AG10803 (cell line): ENCODE data around the gene RNF208.

Source experiments
- DNase-seq: peaks from one replicate; pipeline ENCODE4 v3.0.0; 2010; ENCODE audit warnings: low read depth
- H3K4me3 ChIP-seq: 2 replicates; pipeline ENCODE4 v1.5.1; 2011; ENCODE audit warnings: mild to moderate bottlenecking, low read length, control low read depth
- TF ChIP-seq, protein P1 (sequence below): conservative IDR thresholded peaks from 2 replicates; pipeline ENCODE4 v1.5.1; 2011; ENCODE audit warnings: mild to moderate bottlenecking, low read length, control low read depth, inconsistent platforms

Gene RNF208

GRCh38 chr9:137188086-137188489, 34.0 kb downstream of the RNF208 start:
- no peak for DNase-seq
- H3K4me3 ChIP-seq, result peak overlapping the region; percentile 96
- TF ChIP-seq, protein P1, sequence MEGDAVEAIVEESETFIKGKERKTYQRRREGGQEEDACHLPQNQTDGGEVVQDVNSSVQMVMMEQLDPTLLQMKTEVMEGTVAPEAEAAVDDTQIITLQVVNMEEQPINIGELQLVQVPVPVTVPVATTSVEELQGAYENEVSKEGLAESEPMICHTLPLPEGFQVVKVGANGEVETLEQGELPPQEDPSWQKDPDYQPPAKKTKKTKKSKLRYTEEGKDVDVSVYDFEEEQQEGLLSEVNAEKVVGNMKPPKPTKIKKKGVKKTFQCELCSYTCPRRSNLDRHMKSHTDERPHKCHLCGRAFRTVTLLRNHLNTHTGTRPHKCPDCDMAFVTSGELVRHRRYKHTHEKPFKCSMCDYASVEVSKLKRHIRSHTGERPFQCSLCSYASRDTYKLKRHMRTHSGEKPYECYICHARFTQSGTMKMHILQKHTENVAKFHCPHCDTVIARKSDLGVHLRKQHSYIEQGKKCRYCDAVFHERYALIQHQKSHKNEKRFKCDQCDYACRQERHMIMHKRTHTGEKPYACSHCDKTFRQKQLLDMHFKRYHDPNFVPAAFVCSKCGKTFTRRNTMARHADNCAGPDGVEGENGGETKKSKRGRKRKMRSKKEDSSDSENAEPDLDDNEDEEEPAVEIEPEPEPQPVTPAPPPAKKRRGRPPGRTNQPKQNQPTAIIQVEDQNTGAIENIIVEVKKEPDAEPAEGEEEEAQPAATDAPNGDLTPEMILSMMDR, result no peak

DNA sequence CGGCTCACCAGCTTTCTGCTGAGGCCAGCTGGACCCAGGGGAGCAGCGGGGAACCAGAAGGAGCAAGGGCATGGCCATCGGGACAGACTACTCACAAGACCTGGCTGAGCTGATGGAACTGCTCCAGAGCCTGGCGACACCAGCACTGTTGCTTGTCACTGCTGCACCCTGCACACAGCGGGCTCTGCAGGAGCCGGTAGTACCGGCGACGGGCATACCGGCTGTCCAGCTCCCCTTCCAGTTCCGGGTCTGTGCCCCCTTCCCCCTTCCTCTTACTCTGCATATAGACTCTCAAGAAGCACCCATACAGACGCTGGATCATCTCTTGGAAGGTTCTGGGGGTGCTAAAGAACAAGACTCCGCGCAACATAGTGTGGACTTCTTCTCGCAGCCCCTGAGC, 34.7 kb downstream of the RNF208 start:
- DNase-seq, result no peak
- TF ChIP-seq, protein P1, result no peak

DNA sequence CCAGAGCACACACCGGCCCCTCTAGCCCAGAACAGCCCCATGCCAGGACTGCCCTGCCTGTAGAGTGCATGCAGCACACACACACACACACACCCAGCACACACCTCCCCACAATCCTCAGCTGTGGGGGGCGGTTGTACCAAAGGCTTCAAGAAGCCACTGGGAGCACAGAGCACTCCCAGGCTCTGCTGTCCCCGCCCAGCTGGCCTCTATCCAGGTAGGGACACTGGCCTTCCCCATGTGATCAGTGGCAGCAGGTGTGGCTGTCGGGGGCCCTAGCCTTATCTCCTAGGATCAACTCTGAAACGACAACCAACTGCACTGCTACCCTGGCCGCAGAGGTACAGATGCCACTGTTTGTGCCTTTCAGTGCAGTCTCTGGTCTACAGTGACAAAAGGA, 35.7 kb downstream of the RNF208 start:
- H3K4me3 ChIP-seq, result no peak overlapping the region
- TF ChIP-seq, protein P1, result no peak
- no peak for DNase-seq

More for the DNA sequence above, 34.7 kb downstream of the RNF208 start:
- H3K4me3 ChIP-seq, result peak overlapping the region; percentile 96

GRCh38 chr9:137185921-137186320, 36.1 kb downstream of the RNF208 start:
- TF ChIP-seq, protein P1, result no peak
- H3K4me3 ChIP-seq, result no peak overlapping the region
- DNase-seq, result no peak

GRCh38 chr9:137184881-137185660, 37.0 kb downstream of the RNF208 start:
- no peak for DNase-seq
- TF ChIP-seq, protein P1, result no peak
- H3K4me3 ChIP-seq, result no peak overlapping the region

- TF ChIP-seq, protein P1, result no peak
- no peak overlapping the region for H3K4me3 ChIP-seq
- DNase-seq, result no peak
Measured at GRCh38 chr9:137183980-137184595, 38.0 kb downstream of the RNF208 start.

GRCh38 chr9:137182836-137183235, 39.2 kb downstream of the RNF208 start:
- TF ChIP-seq, protein P1, result no peak
- DNase-seq, result no peak
- H3K4me3 ChIP-seq, result no peak overlapping the region
